ENCODE results near the gene MIB1.
"Not testable (repeated sequence)": the region's sequence is repeated elsewhere in the genome, so short reads cannot be mapped to it uniquely, and the experiment has no call there.

The MIB1 gene

DNA sequence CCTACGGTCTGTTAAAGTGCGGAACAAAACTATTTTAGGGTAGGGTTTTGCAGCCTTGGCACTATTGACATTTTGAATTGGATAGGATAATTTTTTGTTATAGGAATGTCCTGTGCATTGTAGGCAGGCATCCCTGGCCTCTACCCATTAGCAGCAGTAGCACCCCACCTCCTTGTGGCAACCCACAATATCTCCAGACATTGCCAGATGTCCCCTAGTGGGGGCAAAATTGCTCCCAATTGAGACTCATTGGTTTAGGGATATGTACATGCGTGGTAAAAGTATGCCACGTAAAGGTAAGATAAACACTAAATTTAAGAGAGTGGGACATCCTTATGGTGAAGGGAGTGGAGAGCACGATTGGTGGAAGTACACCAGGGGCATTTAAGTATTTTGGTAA lies 4.6 kb downstream of the MIB1 start:
- DNase-seq, result no peak

DNA sequence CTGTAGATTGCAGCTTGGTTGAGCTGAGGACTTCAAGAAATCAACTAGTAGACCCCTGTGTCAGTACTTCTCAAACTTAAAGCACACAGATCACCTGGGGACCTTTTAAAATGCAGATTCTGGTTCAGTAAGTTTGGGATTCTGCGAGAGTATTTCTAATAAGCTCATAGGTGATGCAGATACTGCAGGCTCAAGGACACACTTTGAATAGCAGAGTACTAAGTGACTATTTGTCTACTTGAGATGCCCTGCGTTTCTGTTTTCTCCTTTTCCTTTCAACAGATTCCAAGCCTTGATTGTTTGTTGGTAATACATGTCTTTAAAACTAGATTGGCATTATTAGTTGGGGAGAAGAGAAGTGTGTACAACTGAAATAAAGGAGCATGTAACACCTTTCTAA lies 6.7 kb downstream of the MIB1 start:
- DNase-seq, result no peak

DNA sequence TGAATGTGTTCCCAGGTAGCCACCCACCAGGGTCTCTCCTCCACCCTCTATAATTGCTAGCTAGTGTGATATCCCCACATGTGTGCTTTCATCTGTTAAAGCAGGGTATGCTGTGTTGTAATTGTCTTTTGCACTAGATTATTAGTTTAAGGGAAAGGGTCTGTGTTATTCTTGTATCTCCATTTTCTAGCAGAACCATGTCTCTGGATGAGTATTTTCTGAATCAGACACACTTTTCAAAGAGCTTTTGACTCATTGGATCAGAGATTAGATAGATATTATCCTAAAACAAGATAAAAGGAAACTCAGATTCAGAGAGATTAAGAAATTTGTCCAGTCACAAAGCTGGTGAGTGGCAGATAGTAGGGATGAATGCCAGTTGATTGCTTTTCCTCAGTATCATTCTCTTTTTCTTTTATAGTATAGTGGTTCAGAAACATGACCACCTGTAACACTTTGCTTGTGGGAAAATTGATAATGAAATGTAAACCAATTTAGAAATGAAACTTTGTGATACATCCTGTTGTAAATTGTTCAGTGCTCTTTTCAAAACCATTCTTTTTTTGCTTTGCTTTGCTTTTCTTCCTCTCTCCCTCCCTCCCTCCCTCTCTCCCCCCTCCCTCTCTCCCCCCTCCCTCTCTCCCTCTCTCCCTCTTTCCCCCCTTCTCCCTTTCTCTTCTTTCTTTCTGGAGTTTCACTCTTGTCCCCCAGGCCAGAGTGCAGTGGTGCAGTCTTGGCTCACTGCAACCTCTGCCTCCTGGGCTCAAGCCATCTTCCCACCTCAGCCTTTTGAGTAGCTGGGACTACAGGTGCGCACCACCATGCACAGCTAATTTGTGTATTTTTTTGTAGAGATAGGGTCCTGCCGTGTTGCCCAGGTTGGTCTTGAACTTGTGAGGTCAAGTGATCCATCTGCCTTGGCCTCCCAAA lies 7.4 kb downstream of the MIB1 start:
- DNase-seq, result no peak

DNA sequence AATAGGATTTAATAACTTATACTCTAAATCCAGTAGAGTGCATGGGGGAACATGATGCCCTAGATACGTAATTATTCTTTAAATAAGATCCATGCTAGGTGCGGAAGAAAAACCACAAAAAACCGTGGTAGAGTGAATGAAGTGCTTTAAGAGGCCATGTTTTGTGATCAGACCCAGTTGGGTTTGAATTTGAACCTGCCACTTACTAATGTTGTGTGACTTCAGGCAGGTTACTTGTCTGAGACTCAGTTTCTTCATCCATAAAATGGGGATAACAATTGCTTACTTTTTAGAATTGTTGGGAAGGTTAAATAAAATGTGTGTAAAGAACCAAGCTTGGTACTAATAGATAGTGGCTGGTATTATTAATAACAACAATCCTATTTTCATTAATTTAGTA lies 17.2 kb downstream of the MIB1 start:
- no peak for DNase-seq

DNA sequence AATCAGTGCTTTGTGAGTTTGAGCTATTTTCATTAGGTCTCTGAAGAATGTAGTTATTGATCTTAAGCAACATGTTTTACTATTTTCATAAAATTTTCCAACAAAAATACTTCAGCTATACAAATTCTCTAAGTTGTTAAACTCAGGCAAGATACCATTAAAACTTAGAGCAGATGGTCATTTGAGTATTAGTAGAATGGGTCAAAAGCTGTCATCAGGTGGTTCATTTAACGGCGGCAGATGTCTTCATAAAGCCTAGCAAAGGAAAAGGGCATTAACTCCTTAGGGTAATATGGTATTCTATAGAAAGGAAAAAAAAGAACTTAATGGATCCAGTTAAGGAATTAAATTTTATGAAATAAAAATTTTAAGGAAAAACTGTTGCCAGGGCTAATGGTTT lies 19.2 kb downstream of the MIB1 start:
- no peak for DNase-seq

DNA sequence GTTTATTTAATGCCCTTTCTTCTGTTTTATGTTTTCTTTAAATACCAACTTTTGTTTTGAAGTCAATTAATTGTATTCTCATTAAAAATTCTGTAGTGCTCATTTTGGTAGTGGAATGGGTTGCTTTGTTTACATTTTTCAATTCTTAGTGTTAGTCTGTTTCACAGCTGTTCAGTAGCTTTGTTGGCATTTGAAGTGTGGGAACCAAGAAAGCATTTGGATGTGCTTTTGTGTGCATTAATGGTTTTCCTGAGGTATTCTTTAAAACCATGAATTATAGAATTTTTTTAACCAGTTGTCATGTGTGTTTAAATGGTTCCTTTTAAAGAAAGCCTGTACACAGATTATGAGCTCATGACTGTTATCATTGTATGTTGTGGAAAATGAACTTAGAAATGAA lies 19.7 kb downstream of the MIB1 start:
- DNase-seq, result no peak

DNA sequence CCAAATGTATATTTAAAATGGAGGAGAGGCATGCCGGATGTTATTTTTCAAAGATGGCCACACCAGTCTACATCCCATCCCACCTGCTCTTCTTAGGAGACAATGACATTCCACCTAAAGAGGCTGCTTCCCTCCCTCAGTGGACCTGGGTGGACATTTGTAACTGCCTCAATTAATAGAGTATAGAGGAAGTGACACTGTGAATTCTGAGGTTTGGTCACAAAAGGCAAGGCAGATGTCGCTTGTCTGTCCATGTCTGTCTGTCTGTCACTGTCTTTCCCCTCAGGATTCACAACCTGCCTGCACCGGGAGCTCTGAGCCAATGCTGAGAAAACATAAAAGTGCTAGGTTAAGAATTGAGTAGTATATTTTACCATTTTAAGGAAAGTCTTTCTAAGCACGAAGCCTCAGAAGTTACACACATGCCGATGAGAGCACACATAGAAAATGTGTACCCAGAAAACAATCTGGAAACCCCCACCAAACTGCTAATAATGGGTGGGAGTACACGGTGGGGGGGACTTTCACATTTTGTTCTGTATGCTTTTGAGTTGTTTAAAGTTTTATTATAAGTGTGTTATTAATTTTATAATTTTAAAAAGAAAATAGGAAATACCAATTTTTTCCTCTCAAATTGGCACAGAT lies 21.0 kb downstream of the MIB1 start:
- DNase-seq, result no peak

DNA sequence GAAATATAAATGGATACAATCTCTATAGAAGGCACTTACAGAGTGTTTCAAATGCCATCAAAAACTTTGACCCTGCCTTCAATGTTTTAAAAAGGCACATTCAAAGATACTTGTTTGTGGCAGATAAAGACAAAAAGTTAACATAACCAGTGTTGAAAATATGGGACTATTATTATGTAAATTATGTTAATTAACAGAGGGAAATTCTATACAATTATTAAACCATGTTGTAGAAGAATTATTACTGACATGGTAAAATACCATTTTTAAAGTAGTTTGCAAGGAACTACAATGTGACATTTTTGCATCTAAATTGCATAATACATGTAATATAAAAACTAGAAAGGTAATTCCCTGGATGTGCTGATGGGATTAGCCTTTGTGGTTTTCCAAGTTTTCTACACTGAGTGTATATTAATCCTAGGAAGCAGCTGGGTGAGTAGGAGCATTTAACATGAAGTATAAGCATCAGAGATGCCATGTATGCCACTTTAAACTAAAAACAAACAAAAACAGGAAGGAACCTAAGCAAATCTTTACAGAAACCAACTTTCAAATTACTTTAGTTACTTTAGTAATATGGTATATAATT lies 21.7 kb downstream of the MIB1 start:
- no peak for DNase-seq

DNA sequence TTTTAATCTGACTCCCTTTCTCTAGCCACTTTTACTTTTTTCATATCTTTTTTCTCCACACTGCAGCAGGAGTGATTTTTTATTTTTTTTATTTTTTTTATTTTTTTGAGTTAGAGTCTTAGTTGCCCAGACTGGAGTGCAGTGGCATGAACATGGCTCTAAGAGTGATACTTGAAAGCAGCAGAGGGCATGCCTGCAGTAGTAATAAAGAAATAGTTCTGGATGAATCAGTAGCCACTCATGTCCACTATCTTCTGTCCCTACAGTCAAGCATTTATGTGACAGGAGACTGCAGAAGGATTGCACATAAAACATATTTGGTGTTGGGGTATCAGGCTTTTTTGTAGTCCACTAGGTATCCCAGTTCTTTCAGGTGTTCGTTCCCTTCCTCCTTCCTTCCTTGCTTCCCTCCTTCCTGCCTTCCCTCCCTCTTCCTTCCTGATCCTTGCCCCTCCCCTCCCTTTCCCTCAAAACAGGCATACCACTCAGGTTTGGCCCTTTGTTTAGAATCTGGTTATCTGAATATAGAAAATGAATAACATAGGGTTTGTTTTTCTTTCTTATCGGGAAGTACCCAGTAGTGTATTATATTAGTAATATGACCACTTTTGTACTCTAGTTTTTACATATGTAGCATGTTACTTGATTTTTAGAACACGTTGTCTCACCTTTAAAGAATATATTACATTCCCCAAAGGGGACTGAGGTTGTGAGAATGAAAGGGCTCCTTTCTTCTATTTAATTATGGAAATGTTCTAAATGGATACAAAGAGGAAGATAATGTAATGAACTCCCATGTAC lies 23.5 kb downstream of the MIB1 start:
- DNase-seq, result no peak

DNA sequence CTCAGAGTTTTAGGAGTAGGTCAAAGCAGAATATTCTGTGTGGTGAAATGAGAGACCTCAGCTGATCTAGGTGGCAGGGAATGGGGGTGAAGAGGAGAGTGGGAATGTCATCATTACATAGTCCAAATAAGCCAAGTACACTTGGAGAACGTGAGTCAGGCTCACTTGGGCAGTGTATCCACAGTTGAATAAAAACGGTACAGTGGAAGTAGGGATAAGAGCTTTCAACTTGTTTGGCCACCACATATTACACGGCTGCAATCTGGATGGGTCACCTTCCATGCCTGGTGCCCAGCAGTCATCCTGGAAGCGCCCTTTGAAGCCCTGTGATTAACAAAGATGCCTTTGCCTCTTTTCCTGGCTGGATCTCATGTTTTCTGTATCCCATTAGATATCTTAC lies 28.6 kb downstream of the MIB1 start:
- no peak for DNase-seq

DNA sequence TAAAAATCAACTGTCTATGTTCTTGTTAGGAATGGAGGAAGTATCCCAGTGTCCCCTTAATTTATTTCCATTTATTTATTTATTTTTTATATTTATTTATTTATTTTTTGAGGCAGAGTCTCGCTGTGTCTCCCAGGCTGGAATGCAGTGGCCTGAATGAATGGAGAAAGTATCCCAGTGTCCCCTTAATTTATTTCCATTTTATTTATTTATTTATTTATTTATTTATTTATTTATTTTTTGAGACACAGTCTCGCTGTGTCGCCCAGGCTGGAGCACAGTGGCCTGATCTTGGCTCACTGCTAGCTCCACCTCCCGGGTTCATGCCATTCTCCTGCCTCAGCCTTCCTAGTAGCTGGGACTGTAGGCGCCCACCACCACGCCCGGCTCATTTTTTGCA lies 34.1 kb downstream of the MIB1 start:
- DNase-seq, result no peak

DNA sequence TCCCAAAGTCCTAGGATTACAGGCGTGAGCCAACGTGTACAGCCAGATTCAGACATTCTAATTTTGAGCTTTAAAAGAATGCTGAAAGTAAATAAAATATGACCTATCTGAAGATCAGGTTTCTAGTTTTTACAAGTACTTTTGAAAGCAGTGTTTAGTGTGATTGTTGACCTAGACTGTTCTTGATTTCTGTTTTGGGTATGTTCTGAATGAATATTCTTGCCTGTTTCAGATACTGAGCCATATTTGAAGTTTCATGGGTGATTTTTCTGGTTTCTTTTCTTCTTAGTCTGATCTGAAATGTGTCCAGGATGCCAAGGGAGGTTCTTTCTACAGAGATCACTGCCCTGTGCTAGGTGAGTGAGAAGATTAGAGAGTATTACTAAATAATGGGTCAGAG lies 37.2 kb downstream of the MIB1 start:
- no peak for DNase-seq

DNA sequence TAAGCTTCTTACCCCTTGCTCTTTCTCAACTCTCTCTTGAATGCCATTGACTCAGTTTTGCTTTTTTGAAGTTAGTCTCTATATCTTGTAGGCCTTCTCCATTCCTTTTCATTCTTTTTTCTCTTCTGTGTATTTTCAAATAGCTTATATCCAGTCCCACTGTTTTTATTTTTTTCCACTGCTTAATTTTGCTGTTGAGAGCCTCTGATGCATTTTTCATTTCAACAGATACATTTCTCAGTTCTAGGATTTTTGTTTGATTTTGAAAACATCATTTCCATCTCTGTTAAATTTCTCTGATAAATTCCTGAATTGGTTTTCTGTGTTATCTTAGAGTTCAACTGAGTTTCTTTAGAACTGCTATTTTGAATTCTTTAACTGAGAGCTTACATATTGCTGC lies 45.9 kb downstream of the MIB1 start:
- DNase-seq, result no peak

DNA sequence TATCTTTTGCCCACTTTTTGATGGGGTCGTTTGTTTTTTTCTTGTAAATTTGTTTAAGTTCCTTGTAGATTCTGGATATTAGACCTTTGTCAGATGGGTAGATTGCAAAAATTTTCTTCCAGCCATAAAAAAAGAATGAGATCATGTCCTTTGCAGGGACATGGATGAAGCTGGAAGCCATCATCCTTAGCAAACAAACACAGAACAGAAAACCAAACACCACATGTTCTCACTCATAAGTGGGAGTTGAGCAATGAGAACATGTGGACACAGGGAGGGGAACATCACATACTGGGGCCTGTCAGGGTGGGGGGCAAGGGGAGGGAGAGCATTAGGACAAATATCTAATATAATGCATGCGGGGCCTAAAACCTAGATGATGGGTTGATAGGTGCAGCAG lies 55.5 kb downstream of the MIB1 start:
- DNase-seq, result not testable (repeated sequence)

DNA sequence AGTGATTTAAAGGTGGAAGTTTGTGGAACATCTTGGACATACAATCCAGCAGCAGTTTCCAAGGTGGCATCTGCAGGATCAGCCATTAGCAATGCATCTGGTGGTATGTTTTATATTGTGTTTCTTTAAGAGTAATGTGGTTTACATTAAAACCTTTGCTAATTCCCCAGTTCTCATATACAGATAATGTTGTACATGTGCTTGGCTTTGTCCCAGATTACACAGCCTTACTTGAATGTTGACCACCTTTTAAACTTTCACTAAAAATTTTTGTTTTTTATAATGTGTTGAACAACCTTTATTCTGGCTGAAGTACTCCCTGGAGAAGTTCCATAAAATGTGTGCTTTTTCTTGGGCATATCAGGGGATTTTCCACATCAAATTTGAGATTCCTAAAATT lies 57.5 kb downstream of the MIB1 start:
- no peak for DNase-seq

DNA sequence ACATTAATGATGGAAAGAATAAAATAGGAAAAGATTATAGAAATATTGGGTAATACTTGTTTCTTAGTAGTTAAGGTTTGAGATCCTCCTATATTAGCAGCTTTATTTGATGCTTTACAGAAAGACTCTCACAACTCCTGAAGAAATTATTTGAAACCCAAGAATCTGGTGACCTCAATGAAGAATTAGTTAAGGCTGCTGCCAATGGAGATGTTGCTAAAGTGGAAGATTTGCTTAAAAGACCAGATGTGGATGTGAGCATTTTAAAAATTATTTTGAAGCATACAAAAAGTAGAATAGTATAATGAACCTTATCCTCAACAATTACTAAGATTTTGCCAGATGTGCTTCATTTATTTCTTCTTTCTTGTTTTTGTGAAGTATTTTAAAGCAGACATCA lies 59.1 kb downstream of the MIB1 start:
- DNase-seq, result no peak

DNA sequence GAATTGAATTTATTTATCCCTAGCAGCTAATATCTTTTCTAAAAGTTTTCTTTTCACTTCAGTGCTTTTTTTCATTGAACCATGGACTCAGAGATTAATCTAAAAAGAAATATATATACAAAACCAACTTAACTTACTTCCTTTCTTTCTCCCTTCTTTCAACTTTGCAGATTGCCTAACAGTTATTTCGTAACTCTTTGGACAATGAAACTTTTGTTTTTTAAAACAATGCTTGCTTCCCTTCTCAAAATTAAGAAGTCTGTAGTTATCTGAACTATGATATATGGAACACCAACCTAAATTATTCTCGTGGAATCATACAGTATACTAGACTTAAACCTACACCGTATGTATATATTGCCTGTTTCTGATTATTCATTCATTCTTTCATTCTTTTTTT lies 62.9 kb downstream of the MIB1 start:
- no peak for DNase-seq

DNA sequence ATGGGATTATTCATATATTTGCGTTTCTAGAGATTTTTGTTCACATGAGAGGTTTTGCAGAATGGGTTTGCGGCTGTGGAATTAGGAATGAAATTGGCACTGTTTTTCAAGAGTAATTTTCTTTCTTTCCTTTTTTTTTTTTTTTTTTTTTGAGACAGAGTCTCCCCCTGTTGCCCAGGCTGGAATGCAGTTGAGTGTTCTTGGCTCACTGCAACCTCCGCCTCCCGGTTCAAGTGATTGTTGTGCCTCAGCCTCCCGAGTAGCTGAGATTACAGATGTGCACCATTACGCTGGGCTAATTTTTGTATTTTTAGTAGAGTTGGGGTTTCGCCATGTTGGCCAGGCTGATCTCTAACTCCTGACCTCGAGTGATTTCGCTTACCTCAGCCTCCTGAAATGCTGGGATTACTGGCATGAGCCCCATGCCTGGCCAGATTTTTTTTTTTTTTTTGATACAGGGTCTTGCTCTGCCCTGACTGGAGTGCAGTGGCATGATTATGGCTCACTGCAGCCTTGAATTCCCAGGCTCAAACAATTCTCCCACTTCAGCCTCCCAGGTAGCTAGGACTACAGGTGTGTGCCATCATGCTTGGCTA lies 65.3 kb downstream of the MIB1 start:
- no peak for DNase-seq

DNA sequence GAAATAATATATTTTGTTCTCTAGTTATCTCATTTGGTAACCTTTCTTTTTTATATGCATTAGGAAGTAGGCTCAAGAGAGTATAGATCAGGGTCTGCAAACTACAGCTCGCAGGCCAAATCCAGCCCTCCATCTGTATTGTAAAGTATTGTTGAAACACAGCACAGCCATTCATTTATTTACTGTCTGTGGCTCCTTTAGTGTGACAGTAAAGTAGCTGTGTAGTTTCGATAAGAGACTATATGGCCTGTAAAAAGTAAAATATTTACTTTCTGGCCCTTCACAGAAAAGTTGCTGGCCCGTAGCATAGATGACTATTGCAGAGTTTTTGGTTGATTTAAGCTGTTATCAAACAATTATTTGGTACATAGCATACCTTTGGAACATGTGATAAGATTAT lies 67.6 kb downstream of the MIB1 start:
- no peak for DNase-seq

DNA sequence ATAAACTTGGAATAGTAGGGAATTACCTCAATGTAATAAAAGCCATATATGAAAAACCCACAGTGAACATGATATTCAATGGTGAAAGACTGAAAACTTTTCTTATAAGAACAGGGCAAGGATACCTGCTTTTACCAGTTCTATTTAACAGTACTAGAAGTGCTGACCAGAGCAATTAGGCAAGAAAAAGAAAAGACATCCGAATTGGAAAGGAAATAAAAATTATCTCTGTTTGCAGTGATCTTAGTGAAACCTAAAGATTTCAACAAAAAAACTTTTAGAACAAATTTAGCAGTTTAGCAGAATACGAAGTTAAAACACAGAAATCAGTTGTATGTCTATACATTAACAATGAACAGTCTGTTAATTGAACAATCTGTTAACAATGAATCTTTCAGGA lies 69.1 kb downstream of the MIB1 start:
- no peak for DNase-seq

DNA sequence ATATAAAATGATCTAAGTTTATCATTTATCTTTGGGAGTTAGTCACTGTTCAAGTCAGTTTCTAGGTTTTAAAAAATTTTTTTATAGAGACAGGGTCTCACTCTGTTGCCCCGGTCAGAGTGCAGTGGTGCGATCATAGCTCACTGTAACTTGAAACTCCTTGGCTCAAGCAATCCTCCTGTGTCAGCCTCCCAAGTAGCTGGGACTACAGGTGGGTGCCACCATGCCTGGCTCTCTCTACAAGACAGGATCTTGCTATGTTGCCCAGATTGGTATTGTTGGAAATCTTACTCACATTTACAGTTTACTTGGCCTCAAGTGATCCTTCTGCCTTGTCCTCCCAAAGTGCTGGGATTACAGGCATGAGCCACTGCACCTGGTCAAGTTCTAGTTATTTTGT lies 74.5 kb downstream of the MIB1 start:
- no peak for DNase-seq

DNA sequence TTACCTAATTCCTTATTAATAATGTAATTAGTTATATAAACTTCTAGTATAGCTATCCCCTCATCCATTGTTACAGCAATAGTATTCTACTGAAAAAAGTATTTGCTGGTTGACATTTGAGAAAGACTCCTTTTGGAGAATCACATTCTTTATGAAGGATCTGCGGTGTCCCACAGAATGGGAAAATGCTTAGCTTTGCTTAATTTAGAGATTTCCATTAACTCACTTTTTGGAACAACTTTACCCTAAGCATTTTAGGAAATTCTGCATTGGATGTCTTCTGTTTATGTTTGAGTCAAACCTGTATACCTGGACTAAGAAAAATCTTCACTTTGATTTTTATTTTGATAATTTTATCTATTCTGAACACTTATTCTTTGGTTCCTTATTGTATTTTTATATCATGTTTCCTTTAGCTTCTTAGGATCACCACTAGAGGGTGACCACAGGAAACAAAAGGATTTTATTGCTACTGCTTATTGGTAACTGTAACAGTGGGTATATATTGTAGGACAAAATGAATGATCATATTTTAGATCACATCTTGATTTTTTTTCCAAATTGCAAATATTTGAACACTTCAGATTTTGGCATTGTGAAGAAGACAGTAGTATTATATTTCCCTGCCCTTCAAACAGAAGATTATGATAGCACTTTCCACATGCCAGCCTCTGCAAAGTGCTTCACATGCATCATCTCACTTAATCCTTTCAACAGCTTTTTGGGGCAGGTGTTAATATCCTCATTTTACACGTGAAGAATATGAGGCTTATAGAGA lies 79.6 kb downstream of the MIB1 start:
- no peak for DNase-seq

Measured in GOT3 (cell line).